Activated T-cell treated with anti-CD3 and anti-CD28 coated beads, Interleukin-2, amount 50 U/mL, for 48 hours (primary cell): ENCODE results near the gene EXOC4.

Experiments
- DNase-seq, 2 experiments: peaks; one replicate each; pipeline ENCODE4 v3.0.0-alpha.2; 2020

The EXOC4 gene

DNA sequence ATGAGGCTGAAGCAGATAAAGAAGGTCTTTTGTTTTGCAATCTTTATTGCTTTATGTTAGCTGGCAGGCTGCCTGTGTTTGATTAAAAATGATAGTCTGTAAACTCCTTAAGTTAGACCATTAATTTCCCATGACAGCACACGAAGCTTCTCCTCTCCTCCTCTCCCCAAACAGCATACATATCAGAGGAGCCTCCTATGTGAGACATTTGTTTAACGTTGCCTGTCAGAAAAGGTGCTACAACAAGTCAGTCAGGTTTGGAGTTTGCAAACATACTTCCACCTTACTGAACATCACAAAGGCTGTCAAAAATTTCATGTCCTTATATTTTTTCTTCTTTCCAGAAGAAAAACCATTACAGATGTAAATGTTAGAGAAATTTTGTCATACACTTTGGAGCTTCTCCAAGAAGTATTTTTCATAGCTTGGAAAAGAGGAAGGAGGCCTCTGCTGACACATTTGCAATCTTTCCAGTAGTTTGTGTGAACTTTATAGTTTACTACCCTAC lies 393.1 kb downstream of the EXOC4 start:
- DNase-seq, result no peak

DNA sequence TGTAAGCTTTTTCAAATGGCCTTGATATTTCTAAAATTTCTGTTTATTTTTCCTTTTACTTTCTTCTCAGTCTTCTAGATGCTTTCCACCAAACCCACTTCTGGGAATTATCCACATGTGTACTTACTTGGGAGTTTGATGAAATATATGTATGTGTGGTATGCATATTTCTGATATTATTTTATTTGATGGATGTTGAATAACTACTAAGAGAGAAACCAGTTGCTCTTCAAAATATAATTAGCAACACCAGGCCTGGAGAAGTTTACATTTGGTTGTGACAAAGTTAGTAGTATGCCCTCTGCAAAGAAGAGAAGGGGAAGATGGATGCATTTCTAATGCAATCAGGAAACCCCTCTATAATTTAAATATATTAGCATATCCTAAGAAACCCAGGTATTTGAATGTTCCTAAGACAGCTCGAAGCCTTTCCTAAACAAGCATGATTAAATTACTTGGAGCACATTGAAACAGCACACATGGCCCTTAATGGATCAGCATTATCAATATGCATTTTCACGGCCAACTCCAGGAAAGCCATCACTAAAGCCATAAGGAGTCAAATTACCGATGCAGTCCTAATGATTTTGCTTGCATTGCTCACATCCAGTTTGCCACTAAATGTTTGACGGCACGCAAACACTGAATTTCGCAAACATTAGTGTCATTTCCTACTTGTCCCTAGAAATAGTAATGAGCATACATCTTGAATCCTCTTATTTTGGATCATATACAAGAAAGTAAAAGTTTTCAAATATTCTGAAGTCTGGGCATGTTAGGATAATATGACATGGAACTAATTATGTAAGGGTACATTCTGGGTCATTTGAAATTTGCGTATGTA lies 393.8 kb downstream of the EXOC4 start:
- DNase-seq, result no peak

DNA sequence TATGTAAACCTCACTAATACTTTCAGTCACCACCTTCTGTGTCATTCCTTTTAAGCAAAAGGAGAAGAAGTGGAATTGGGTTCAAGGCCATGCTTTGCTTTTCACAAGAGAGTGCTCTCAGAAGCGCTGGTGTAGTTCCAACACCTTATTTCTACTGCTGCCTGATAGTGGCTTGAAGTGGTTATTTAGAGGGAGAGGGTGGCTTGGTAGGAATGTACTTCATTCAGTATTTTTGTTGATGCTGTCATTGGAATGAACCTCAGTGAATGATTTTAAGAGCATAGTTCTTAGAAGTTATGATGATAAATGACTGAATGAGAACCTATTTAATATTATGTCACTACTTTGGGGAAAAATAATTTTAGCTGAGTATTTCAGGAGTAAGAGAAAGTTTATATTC lies 396.7 kb downstream of the EXOC4 start:
- DNase-seq, result no peak

DNA sequence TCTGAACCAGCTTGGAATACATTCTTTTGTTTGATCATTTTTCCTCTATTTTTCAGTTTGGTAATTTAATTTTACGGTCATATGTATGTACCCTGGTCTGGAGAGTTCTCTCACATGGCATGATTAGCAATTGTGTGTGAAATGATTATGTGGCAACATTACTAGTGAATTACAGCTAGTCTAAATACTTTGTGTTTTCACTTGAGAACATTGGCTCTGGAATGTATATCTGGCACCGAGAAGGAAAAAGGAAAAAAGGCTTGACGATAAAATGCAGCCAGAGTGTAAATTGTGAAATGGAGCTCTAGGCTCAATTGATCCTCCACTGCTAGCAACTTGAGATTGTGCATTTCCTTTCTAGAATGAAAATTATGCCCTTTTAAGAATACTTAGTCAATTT lies 397.2 kb downstream of the EXOC4 start:
- no peak for DNase-seq

DNA sequence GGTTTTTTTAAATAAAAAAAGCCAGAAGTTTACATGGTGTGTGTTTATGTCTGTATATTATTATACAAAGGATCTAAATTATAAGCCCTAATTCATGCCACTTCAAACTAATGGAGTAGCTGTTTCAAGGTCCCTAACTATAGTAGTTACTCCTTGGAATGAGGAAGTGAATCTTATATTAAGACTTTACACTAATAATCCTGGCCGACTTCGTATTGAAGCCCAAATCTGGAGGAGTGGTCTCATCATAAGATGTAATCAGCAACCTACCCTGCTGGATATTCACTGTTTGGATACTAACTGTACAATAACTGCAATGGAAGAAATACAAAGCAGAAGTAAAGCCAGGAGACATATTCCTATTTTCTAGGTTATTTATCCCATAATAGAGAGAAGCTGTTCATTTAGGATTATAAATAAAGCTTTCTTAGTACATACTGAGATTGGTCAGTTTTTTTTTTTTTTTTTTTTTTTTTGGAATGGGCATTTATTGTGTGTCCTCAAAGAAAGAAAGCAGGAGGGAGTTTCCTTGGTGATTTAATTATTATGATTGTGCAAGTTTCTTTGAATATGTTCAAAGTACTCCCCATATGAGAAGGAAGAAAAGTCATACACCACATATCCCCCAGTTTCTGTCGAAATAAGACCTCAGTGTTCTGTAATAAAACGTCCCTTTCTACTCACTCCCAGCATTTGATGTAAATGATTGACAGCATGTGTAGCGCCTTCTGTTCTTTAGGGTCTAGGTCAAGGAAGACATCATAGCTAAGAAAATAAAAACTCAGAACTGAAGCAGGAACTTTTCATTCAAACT lies 397.8 kb downstream of the EXOC4 start:
- DNase-seq, result no peak

DNA sequence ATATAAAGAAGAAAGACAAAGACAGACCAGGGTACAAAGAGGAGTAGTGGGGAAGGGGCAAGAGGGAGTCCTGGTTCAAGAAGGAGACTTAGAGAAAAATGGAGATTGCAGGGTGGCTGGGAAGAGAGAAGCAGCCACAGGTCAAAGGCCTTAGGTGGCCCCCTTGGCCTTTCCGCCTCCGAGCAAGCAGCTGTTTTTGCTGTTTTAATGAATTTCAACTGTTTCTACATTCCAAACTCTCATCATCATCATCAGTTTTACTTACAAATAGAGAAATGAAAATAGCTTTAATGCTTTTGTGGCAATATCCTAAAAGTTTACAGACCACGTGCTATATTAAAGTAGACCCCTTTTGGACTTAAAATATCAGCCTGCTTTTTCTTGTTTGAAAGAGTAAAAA lies 399.7 kb downstream of the EXOC4 start:
- no peak for DNase-seq

DNA sequence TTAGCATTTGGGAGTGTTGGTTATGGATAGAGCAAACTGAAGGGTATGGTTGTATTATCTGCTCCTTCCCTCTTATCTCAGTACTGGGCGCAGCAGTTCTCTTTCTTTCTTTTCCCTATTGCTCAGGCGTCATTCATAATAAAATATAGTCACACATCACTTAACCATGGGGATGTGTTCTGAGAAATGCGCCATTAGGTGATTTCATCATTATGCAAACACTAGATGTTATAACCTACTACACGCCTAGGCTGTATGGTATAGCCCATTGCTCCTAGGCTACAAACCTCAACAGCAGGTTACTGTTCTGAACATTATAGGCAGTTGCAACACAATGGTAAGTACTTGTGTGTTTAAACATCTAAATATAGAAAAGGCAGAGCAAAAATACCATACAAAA lies 401.7 kb downstream of the EXOC4 start:
- no peak for DNase-seq

DNA sequence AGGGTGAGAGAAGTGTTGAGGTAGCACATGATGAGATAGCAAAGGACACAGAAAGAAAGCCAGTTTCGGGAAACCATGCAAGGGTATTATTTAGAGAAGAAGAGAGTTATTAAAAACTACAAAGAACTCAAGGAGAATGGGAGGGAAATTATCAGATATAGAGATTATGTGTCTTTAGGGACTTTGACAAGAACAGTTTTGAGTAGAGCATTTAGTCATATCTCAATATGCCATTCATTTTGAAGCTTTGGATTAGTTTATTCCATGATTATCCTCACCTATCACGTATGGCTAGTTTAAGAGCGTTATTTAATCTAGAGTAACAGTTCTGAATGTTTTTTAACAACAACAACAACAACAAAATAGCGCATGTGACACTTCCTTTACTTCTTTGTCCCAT lies 409.4 kb downstream of the EXOC4 start:
- DNase-seq, result no peak

DNA sequence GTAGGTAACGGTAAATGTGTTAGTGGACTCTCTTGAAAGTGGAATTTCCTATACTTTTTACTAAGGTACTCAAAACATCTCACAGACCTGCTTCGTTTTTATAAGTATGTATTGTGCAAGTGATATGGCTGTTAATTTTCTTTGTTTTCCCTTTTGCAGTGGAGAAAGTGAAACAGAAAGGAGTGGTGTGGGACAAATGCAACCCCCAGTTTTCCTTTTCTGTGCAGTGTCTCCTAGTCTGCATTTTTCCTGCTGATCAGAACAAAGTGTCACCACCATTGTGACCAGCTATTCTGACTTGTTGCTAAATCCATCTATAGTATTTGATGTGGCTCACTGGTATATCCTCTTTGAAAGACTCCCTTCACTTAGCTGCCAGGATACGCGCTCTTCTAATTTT lies 410.0 kb downstream of the EXOC4 start:
- DNase-seq, result no peak

DNA sequence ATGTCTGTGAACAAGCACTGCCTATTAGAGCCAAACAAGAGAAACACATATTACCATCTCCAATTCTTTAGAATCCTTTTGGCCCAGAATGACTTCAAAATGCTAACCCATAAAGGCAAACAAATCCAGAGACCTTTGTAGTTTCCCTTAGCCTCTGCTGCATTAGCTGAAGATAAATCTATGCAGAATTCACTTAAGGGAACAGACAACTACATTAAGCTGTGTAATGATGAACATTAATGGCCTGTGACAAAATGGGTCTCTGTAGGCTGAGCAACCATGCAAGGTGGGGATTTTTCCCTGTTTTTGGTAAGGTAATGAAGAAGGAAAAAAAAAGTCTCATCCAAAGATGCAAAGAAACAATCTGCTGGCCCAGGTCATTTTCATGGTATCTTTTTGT lies 411.6 kb downstream of the EXOC4 start:
- no peak for DNase-seq

DNA sequence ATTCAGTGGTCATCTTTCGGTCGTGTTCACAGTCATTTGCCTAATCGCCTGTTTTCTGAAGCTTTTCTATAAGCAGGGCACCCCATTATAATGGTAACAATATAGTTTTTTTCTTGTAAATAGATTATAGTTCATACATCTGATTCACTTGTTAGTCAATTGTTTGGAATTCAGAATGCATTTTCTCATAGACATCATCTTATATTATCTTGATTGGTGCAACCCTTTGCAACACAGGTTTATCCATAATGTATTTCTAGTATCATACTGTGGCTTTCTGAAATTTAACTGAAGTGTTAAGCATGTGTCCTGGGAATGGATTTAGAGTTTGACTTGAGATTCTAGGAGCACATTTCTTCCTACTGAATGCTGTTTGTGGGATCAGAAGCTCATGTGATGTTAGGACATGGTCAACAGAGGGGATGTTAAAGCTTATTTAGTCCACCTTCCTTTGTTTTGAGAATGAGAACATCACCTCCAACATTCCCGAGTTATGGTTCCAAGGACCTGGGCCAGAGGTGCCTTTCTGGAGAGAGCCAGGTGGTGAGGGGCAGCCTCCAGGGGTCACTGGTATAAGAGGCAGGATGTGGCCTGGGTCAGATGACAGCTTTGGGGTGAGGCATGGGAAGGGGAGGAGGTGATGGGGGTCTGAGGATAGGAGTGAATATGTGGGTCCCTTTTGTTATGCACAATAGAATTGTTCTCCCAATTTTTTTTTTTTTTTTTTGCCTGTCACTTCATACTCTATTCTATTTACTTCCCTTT lies 415.6 kb downstream of the EXOC4 start:
- no peak for DNase-seq

DNA sequence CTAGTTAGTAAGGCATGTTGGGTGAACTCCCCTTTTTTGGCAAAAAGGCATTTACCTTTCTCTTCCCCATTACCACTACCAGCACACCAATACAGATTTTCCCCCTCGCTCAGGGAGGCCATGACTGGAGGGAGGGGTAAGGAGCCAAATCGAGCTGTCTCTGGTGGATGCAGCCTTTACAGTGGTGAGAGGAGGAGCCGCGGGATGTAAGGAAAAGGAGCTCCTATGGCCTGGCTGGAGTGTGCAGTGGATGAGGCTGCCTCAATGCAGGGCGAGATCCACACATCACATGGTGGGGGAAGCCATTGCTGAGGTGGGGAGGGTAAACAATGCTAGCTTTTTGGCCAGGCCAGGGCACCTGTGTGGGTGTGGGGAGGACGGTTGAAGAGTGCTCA lies 416.2 kb downstream of the EXOC4 start:
- no peak for DNase-seq

DNA sequence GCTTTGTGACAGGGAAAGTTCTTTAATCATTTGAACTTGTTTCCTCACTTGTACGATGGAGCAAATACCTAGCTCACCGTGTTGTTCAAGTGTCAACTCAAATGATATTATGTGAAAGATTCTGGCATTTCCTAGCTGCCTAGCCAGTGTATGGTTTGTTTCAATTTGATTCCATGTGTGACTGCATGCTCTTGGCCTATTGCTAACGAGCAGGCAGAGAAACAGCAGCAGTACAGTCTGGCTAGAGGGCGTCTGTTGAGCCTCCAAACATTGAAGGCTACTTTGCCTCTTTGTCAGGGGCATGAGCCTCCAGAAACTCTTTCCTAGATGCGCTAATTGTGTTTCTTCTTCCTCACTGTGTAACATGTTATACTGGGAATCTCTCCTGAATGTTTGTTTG lies 417.4 kb downstream of the EXOC4 start:
- no peak for DNase-seq

DNA sequence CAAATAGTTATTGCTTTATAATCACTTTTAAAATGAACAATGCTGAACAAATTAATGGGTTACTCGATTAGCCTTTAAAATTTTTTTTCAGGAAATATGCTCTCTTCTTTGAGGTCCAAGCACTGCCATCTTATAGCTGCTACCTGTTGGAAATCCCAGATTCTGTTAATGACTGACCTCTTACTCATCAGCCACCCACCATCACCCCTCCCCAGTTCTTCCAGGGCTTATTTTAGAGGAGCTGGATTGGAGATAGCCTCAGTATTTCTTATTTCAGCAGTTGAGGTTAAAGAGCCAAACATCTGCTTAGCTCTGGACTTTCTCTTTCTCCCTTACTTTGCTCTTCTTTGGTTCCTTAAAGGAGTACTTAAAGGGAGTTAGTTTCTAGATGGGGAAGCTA lies 420.0 kb downstream of the EXOC4 start:
- DNase-seq, result no peak

DNA sequence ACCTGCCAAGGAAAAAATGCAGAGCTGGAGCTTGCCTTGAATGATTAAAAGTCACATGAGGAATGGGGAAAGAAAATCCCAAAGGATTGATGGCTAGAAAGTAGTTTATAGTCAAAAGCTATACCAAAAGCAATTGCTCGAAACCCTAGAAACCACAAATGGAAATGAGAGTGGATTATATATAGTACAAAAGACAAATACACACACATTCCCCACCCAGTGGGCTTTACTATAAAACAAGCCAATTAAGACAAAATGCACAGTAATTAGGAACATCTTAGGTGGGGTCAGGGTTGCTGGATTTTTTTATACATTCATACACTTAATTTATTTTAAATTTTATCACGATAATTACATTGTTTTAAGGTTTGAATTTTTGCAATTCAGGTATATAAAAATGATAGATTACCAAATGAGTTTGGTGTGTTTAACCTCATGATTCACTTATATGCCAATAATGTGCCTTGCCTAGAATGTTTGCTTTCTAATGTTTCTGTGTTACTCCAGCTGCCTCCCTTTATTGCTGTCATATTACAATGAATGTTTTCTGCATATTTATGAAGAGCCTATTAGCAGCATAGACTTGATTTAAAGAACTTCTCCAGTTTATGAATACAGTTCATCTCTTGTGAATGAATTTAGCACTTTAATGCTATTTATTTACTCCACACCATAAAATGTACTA lies 421.3 kb downstream of the EXOC4 start:
- DNase-seq, result no peak

DNA sequence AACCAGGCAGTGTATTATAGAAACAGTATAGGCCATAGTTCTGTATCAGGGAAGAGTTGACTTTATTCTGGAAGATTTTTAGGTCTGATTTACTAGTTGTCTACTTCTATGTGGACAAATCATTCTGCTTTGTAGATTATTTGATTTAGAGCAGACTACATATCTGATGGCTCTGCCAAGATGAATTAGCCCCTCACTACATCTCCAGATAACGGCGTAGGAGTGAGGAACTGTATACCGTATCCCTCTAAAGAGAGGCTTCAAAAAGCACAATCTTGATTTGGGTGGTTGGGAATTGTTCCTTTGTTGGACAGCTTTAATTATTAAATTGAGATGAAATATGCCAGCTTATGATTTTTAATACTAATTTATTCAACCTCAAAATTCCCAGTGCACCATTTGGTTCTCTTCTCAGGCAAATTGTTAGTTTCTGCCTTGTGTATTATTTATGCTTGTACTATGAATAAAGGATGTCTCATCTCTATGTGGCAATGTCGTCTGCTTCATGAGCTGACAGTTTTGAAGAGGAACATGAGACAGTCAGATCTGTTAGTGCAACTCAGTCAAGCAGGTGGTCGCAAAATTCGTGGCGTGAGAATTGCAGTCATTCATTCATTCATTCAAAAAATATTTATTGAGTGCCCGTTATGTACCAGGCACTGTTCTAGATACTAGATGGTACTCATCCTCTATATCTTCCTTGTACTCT lies 422.8 kb downstream of the EXOC4 start:
- no peak for DNase-seq

DNA sequence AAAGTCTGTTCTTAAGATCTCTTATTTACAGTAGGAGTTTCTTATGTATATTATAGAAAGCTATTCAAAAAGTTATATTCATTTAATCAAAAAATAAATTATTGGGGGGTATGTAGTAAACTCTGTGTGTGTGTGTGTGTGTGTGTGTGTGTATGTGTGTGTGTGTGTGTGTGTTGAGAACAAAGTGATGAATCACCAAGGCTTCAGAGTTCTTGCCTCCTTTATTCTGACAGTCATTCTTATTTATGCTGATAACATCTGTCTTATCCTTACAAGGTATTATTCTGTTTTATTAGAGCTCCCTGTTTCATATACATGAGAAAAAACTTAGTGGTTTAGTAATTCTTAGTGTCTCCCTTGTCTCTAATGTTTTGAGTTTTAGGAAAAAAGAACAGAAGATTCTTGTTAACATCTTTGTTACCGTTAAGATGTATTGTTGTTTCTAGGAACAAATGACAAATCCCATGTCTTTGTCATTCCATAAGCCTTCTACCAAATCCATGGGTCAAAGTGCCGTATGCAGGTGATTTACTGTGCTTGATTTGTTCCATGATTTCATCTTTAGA lies 424.0 kb downstream of the EXOC4 start:
- no peak for DNase-seq

DNA sequence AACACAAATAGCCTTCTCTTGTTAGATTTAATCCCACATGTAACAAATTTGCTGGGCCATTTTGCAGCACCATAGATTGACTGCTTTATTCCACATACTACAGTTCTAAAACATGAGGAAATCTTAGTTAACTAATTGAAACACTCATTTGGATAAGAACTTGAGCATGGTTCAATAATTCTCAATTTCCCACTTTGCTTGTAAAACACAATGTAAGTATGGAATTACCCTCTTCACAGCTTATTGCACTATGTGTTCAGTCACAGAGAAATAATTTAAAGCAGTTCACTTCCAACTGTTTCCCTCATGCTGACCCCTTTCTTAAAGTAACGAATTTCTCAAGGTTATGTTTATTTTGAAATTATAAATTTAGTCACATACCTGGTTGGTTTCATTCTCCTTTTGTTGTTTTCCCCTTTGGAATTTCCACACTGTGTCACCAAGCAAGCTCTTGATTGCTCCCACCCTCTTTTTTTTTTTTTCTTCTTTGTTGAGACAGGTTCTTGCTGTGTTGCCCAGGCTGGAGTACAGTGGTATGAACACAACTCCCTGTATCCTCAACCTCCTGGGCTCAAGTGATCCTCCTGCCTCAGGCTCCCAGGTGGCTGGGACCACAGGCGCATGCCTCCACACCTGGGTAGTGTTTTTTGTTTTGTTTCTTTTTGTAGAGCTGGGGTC lies 425.4 kb downstream of the EXOC4 start:
- DNase-seq, result no peak

DNA sequence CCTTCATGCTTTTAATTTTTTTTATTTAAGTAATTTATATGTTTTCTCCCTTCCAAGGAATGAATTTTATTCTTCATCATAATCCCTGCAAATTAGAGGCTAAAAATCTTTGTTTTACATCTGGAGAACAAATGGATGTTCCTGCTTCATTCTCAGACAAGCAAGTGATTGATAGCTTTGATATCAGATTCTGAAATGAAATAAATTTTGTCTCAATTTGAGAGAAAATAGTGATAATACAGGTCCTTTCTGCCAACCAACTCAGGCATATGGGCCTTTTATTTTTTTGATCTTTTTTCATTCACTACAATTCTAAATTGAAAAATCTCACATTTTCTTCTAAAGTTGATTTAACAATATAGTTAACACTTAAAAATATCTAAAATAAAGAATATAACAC lies 427.1 kb downstream of the EXOC4 start:
- DNase-seq, result no peak

DNA sequence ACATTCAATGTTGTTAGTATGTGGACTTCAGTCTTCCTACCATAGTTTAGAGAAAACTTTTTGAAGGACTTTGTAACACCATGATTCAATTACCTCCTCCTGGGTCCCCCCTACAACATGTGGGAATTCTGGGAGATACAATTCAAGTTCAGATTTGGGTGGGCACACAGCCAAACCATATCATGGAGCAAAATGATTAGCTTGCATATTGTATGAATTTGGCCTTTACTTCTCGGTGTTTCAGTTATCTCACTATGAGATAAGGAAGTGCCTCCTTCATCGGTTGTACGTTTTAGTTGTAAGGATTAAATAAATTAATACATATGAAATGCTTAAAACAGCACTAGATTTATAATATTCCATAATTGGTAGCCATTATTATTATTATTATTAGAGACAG lies 428.7 kb downstream of the EXOC4 start:
- DNase-seq, result no peak
